AG04450 (cell line): ENCODE results near the gene LCE5A. TPM values are rescaled to one million over a fixed set of nuclear protein-coding genes. Genes with fewer than 3 reads are reported as not detected.

Source experiments
- CTCF ChIA-PET: fragments of 300-600, 350-600 bp; formaldehyde crosslinking; extraction: SDS; loops from one replicate; lab custom pipeline; 2022; ENCODE audit warnings: antibody characterized with exemption, inconsistent platforms; lab: Charles Lee
- POLR2A ChIA-PET: fragments of 350-600 bp; formaldehyde crosslinking; extraction: SDS; loops from one replicate; lab custom pipeline; 2021; ENCODE audit warnings: antibody characterized with exemption, inconsistent platforms; lab: Yijun Ruan, JAX
- DNase-seq: peaks from one replicate; pipeline ENCODE4 v3.0.0-alpha.2; 2011; ENCODE audit warnings: low read depth, low spot score
- H3K27ac ChIP-seq: one replicate; pipeline ENCODE4 v1.5.1; 2012; ENCODE audit warnings: low read depth, low read length, control low read depth
- H3K27me3 ChIP-seq: one replicate; pipeline ENCODE4 v1.6.0; 2012; ENCODE audit warnings: low read length; ENCODE audit not compliant: control insufficient read depth, insufficient read depth
- H3K4me3 ChIP-seq: 2 replicates; pipeline ENCODE4 v1.5.1; 2011; ENCODE audit warnings: mild to moderate bottlenecking, low read depth, low read length, control low read depth
- H3K9me3 ChIP-seq: 2 replicates; pipeline ENCODE4 v1.5.1; 2012; ENCODE audit warnings: low read length; ENCODE audit not compliant: control insufficient read depth, insufficient read depth
- polyA plus RNA-seq: library from polyadenylated mRNA; depleted of rRNA; stranded (reverse); fragments of >200 nt; gene quantifications from 2 replicates; pipeline ENCODE4 v1.2.3, GENCODE V29; 2011
- TF ChIP-seq, protein P1 (sequence below): IDR thresholded peaks from 2 replicates; pipeline ENCODE4 v1.5.1; 2011; ENCODE audit warnings: low read depth, low read length, control low read depth, inconsistent platforms

LCE5A gene
- polyA plus RNA-seq, 1 experiment: not detected

DNA sequence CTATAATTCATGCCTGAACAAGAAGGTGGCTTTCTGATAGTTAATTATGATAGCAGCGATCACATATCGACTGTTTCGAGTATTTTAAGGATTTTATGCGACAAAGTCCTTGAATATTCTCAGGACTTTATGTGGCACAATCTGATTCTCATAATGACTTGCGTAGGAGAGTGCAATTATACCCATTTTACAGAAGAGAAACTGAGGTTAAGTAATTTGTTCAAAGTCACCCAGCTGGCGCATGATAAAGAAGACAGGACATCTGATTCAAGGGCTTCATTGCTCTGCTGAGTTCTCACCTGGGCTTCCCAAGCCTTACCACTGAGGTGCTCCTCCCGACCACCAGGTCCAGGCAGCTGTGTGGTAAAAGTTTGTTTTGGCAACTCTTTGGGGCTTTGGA is 5.5 kb downstream of the LCE5A start:
- no peaks in the 10 kb centered on the region for H3K27me3 ChIP-seq
- TF ChIP-seq, protein P1, sequence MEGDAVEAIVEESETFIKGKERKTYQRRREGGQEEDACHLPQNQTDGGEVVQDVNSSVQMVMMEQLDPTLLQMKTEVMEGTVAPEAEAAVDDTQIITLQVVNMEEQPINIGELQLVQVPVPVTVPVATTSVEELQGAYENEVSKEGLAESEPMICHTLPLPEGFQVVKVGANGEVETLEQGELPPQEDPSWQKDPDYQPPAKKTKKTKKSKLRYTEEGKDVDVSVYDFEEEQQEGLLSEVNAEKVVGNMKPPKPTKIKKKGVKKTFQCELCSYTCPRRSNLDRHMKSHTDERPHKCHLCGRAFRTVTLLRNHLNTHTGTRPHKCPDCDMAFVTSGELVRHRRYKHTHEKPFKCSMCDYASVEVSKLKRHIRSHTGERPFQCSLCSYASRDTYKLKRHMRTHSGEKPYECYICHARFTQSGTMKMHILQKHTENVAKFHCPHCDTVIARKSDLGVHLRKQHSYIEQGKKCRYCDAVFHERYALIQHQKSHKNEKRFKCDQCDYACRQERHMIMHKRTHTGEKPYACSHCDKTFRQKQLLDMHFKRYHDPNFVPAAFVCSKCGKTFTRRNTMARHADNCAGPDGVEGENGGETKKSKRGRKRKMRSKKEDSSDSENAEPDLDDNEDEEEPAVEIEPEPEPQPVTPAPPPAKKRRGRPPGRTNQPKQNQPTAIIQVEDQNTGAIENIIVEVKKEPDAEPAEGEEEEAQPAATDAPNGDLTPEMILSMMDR: no peak

DNA sequence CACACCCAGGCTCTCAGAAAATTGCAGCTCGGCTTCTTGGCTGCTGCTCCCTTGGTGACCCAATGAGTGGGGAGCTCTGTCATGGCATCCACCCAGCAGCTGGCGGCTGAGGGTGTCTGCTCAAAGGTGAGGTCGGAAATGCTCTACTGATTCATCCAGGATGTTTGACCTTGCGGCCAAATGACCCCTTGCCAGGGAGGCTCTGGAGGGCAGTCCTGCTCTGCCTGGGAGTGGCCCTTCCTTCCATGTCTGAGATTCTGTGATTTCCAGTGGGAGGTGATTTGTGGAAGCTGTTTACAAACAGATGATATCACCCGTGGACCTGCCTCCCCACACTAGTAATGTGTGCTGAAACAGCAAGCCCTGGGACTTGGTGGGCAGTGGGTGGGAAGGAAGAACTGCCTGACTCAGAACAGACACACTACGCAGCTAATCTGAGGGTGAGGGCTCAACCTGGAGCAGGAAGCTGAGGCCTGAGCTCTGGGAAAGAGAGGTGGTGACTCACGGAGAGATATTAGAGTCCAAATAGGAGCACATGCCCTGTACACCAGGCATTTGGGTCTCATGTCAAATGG is 6.7 kb downstream of the LCE5A start:
- H3K9me3 ChIP-seq: peaks cover 11% of the 10 kb centered on the region; the same call in 1 of the 2 replicates
- TF ChIP-seq, protein P1: no peak
- POLR2A ChIA-PET: no interaction called here
- no peak overlapping the region for H3K27ac ChIP-seq
- no peaks in the 10 kb centered on the region for H3K27me3 ChIP-seq
- DNase-seq: no peak
- CTCF ChIA-PET: no interaction called here
- no peak overlapping the region for H3K4me3 ChIP-seq

More for the DNA sequence above, 5.5 kb downstream of the LCE5A start:
- no peak for DNase-seq
- CTCF ChIA-PET: no interaction called here
- Histone ChIP-seq H3K9me3 (peaks cover 16% of the 10 kb centered on the region), H3K27ac (no peak overlapping the region), H3K4me3 (no peak overlapping the region)
- POLR2A ChIA-PET: no interaction called here

DNA sequence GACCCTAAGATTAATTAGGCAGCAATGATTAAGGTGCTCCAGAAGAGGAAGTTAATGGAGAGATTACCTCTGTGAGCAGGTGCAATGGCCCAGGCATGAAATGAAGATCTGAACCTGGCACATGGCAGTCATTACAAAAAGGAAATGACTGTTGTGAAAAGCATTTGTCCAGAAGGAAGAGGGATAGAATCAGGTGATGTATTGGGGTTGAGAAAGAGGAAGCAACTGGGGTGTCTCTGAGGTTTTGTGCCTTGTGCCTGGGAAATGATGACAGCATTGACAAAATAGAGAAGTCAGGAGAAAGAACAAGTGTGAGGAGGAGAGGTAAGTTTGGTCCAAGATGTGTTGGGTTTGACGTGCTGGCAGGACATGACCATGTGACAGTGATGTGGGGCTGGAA is 9.2 kb downstream of the LCE5A start:
- TF ChIP-seq, protein P1: no peak
- Histone ChIP-seq H3K27ac (no peak overlapping the region), H3K4me3 (no peak overlapping the region), H3K27me3 (no peaks in the 10 kb centered on the region), H3K9me3 (peaks cover 11% of the 10 kb centered on the region; the same call in 1 of the 2 replicates)
- ChIA-PET CTCF (no interaction called here), POLR2A (no interaction called here)
- DNase-seq: no peak

DNA sequence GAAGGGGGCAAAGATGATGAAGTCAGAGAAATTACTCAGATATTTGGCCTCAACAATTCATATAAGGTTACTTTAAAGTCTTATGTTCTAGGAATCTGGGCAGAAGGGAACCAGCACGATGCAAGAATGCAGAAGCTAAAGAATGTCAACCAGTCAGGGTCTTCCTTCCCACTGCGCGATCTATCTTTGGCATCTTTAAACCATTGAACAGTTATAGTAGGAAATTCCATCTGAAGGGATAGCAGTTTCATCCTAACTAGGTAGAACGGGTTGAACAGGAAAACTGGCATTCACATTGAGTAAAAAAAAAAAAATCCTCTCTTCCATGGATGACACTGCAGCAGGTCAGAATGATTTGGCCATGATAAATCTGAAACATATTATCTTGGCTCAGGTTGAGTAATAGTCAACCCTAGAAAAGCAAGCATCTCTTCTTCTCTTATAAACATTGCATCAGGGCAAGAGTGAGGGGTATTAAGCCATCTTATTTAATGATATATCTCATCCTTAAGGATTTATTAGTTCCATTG is 10.0 kb downstream of the LCE5A start:
- TF ChIP-seq, protein P1: no peak
- no peak overlapping the region for H3K27ac ChIP-seq
- H3K4me3 ChIP-seq: no peak overlapping the region
- ChIA-PET POLR2A (no interaction called here), CTCF (no interaction called here)
- H3K9me3 ChIP-seq: peaks cover 5% of the 10 kb centered on the region; the same call in 1 of the 2 replicates
- H3K27me3 ChIP-seq: no peaks in the 10 kb centered on the region
- no peak for DNase-seq

DNA sequence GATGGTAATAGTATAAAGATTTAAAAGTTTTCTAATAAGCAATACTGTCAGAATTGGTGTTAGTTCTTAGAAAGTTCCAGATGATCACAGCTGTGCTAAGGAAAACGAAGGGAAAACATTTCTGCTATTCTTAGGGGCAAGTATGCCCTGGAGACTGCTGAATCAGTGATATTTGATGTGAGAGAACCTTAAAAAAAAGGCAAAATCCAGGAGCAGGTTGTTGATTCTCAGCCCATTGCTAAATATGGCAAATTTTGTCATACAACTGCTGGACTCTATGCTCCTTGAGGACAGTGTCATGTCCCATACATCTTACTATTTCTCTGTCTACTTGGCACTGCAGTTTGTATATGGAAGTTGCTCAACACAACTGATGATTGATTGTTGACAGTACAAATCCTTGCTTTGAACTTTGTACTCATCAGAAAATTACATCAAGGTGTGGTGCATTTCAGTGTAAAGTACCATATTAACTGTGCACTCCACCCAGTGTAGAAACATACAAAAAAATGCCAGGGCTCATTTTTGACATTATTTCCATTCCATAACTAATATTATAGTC is 14.6 kb downstream of the LCE5A start:
- Histone ChIP-seq H3K27ac (no peak overlapping the region), H3K4me3 (no peak overlapping the region), H3K9me3 (no peaks in the 10 kb centered on the region), H3K27me3 (no peaks in the 10 kb centered on the region)
- ChIA-PET POLR2A (no interaction called here), CTCF (no interaction called here)
- DNase-seq: no peak
- TF ChIP-seq, protein P1: no peak
